ENCODE data around the gene MEN1. TPM values are rescaled to one million over a fixed set of nuclear protein-coding genes. Genes with fewer than 3 reads are reported as not detected.

Gene MEN1
- total RNA-seq, 6 experiments from 2014 or later, result 13.1 to 21.5 (median 17.0) TPM

DNA sequence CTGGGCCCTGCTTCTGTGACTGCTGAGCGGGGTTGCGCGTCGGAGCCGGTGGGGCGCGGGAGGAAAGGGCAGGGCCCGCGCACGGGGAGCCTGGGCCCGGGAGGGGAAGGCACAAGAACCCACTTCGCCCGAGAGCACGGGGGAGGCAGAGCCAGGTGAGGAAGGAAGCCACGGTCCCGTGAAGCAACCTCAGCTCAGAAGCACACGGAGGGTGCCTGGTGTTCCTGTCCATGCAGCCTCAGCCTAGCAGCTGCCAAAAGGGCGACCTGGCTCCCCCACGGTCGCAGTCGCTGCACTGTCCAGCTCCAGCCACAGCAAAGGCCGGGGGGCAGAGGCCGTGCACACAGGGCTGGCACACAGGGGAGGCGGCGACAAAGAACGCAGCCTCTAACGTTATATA lies 43.4 kb upstream of the MEN1 start:
- H3K27ac ChIP-seq, result no peak overlapping the region
- H3K4me1 ChIP-seq, result peaks cover 2 to 27% (median 11%) of the 10 kb centered on the region in 4 donors
- WGBS (ENCODE audit: insufficient coverage, low coverage, low lambda C conversion rate, missing lambda C conversion rate), result 69% methylated on average over 9 of the region's 27 CpGs
- no peaks in the 10 kb centered on the region for H3K9me3 ChIP-seq
- intact Hi-C loops (cut with DNase I), result loop anchor here in 1 of 2 donors (5.0 kb wide), 1 partner anchor 44 kb away; no protein-coding TSS in a partner anchor
- H3K36me3 ChIP-seq, result peaks cover 0 to 16% (median 0%) of the 10 kb centered on the region in 4 donors
- no peak for DNase-seq
- H3K27me3 ChIP-seq, result no peaks in the 10 kb centered on the region
- H3K4me3 ChIP-seq, result no peak overlapping the region
- no peak for ATAC-seq
- TF ChIP-seq, protein P1, sequence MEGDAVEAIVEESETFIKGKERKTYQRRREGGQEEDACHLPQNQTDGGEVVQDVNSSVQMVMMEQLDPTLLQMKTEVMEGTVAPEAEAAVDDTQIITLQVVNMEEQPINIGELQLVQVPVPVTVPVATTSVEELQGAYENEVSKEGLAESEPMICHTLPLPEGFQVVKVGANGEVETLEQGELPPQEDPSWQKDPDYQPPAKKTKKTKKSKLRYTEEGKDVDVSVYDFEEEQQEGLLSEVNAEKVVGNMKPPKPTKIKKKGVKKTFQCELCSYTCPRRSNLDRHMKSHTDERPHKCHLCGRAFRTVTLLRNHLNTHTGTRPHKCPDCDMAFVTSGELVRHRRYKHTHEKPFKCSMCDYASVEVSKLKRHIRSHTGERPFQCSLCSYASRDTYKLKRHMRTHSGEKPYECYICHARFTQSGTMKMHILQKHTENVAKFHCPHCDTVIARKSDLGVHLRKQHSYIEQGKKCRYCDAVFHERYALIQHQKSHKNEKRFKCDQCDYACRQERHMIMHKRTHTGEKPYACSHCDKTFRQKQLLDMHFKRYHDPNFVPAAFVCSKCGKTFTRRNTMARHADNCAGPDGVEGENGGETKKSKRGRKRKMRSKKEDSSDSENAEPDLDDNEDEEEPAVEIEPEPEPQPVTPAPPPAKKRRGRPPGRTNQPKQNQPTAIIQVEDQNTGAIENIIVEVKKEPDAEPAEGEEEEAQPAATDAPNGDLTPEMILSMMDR (IDR thresholded peaks at IDR 0.05), result no peak
- TF ChIP-seq POLR2A (IDR thresholded peaks at IDR 0.05), result no peak

- Histone ChIP-seq H3K27ac (no peak overlapping the region), H3K4me3 (no peak overlapping the region), H3K36me3 (peaks cover 0 to 16% (median 0%) of the 10 kb centered on the region in 4 donors), H3K4me1 (peaks cover 2 to 35% (median 14%) of the 10 kb centered on the region in 4 donors), H3K9me3 (no peaks in the 10 kb centered on the region), H3K27me3 (no peaks in the 10 kb centered on the region)
- intact Hi-C loops (cut with DNase I), result loop anchor here in 1 of 2 donors (5.0 kb wide), 1 partner anchor 44 kb away; no protein-coding TSS in a partner anchor
- no peak for ATAC-seq
- no peak for DNase-seq
- no peak for TF ChIP-seq POLR2A (IDR thresholded peaks at IDR 0.05)
- TF ChIP-seq, protein P1 (IDR thresholded peaks at IDR 0.05), result no peak
- WGBS (ENCODE audit: insufficient coverage, low coverage, low lambda C conversion rate, missing lambda C conversion rate), result 35% methylated on average over 3 of the region's 24 CpGs
Observed at GRCh38 chr11:64852804-64853509, 42.6 kb upstream of the MEN1 start.

DNA sequence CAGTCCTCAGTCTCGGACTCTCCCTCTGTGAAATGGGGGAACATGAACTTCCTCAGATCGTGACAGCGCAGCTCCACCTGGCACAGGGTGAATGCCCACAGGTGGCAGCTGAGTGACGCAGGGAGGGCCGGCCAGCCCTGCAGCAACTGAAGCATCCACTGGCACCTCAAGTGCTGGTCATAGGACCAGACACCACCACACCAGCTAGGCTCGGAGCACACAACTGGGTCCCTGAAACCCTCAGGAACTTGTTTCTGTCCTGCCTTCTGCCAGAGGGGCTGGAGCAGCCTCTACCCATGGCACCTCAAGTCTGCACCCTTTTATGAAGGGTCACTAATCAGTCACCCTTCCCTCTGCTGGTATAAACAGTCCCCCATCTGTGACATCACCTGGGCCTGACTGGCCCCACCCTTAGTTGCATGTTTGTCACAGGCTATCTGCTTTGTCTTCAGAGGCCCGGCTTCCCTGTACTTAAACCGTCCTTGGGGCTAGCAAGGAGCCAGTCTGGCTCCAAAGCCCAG lies 41.5 kb upstream of the MEN1 start:
- Histone ChIP-seq H3K4me1 (peaks cover 2 to 28% (median 13%) of the 10 kb centered on the region in 4 donors), H3K27me3 (no peaks in the 10 kb centered on the region), H3K9me3 (no peaks in the 10 kb centered on the region), H3K4me3 (no peak overlapping the region), H3K36me3 (peaks cover 0 to 10% (median 0%) of the 10 kb centered on the region in 4 donors), H3K27ac (no peak overlapping the region)
- DNase-seq (no peak), ATAC-seq (no peak)
- 87% methylated on average over 3 of the region's 8 CpGs for WGBS (ENCODE audit: insufficient coverage, low coverage, low lambda C conversion rate, missing lambda C conversion rate)
- intact Hi-C loops (cut with DNase I), result loop anchor here in 1 of 2 donors (5.0 kb wide), 1 partner anchor 45 kb away; no protein-coding TSS in a partner anchor
- TF ChIP-seq POLR2A (IDR thresholded peaks at IDR 0.05), result no peak
- TF ChIP-seq, protein P1 (IDR thresholded peaks at IDR 0.05), result no peak

GRCh38 chr11:64850979-64851567 lies 40.7 kb upstream of the MEN1 start:
- Histone ChIP-seq H3K9me3 (no peaks in the 10 kb centered on the region), H3K4me3 (no peak overlapping the region), H3K36me3 (peaks cover 0 to 10% (median 0%) of the 10 kb centered on the region in 4 donors), H3K27ac (no peak overlapping the region), H3K27me3 (no peaks in the 10 kb centered on the region), H3K4me1 (peaks cover 2 to 20% (median 11%) of the 10 kb centered on the region in 4 donors)
- DNase-seq (no peak), ATAC-seq (no peak)
- TF ChIP-seq, protein P1 (IDR thresholded peaks at IDR 0.05), result no peak
- no peak for TF ChIP-seq POLR2A (IDR thresholded peaks at IDR 0.05)
- intact Hi-C loops (cut with DNase I), result loop anchor here in 1 of 2 donors (5.0 kb wide), 1 partner anchor 46 kb away; no protein-coding TSS in a partner anchor
- WGBS (ENCODE audit: insufficient coverage, low coverage, low lambda C conversion rate, missing lambda C conversion rate), result 13% methylated on average over 1 of the region's 13 CpGs
